ENCODE results near the gene AJAP1.

The AJAP1 gene

DNA sequence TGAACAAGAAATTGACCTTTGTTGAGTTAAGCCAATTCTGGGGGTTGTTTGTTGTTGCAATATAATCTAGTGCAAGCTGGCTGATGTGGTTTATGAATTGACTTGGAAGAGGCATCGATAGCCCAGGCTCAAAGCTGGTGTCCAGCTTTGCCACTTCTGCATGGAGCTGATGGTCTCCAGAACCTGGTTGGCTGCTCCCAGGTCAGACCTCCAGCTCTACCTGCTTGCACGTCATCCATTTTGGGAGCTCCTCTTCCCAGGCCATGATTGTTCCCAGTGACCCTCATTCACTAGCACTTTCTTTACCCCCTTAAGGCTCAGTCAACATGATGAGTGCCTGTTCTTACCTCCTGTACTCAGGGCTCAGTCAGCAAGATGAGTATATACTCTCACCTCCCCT lies 5.8 kb upstream of the AJAP1 start:
- peaks cover 9% of the 10 kb centered on the region for H3K27me3 ChIP-seq (ENCODE audit: insufficient read depth, poor library complexity, severe bottlenecking)
- H3K27ac ChIP-seq (replicated peaks) = no peak overlapping the region
- TF ChIP-seq, protein P1, sequence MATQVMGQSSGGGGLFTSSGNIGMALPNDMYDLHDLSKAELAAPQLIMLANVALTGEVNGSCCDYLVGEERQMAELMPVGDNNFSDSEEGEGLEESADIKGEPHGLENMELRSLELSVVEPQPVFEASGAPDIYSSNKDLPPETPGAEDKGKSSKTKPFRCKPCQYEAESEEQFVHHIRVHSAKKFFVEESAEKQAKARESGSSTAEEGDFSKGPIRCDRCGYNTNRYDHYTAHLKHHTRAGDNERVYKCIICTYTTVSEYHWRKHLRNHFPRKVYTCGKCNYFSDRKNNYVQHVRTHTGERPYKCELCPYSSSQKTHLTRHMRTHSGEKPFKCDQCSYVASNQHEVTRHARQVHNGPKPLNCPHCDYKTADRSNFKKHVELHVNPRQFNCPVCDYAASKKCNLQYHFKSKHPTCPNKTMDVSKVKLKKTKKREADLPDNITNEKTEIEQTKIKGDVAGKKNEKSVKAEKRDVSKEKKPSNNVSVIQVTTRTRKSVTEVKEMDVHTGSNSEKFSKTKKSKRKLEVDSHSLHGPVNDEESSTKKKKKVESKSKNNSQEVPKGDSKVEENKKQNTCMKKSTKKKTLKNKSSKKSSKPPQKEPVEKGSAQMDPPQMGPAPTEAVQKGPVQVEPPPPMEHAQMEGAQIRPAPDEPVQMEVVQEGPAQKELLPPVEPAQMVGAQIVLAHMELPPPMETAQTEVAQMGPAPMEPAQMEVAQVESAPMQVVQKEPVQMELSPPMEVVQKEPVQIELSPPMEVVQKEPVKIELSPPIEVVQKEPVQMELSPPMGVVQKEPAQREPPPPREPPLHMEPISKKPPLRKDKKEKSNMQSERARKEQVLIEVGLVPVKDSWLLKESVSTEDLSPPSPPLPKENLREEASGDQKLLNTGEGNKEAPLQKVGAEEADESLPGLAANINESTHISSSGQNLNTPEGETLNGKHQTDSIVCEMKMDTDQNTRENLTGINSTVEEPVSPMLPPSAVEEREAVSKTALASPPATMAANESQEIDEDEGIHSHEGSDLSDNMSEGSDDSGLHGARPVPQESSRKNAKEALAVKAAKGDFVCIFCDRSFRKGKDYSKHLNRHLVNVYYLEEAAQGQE (IDR thresholded peaks at IDR 0.05; ENCODE audit: insufficient replicate concordance, low read depth) = no peak
- TF ChIP-seq SPI1 (IDR thresholded peaks at IDR 0.05; ENCODE audit: borderline replicate concordance, low read depth) (no peak), POLR2AphosphoS5 (IDR thresholded peaks at IDR 0.05; ENCODE audit: low read depth) (no peak), CTCF (IDR thresholded peaks at IDR 0.05; ENCODE audit: insufficient read depth, low read length) (no peak), GABPA (IDR thresholded peaks at IDR 0.05; ENCODE audit: low read depth) (no peak)
- DNase-seq (ENCODE audit: low read depth in 1 of 2, low spot score in 1 of 2) = no peak
- H3K4me3 ChIP-seq (replicated peaks; ENCODE audit: insufficient read depth, low read length) = no peak overlapping the region

- no peak for DNase-seq (ENCODE audit: low read depth in 1 of 2, low spot score in 1 of 2)
- Histone ChIP-seq H3K4me3 (replicated peaks; ENCODE audit: insufficient read depth, low read length) (no peak overlapping the region), H3K27ac (replicated peaks) (no peak overlapping the region), H3K27me3 (ENCODE audit: insufficient read depth, poor library complexity, severe bottlenecking) (peaks cover 16% of the 10 kb centered on the region)
- TF ChIP-seq GABPA (IDR thresholded peaks at IDR 0.05; ENCODE audit: low read depth) = no peak
- TF ChIP-seq POLR2AphosphoS5 (IDR thresholded peaks at IDR 0.05; ENCODE audit: low read depth) = no peak
- TF ChIP-seq CTCF (IDR thresholded peaks at IDR 0.05; ENCODE audit: insufficient read depth, low read length) = no peak
- no peak for TF ChIP-seq SPI1 (IDR thresholded peaks at IDR 0.05; ENCODE audit: borderline replicate concordance, low read depth)
- TF ChIP-seq, protein P1 (IDR thresholded peaks at IDR 0.05; ENCODE audit: insufficient replicate concordance, low read depth) = no peak
Measured at GRCh38 chr1:4650481-4650880, 3.9 kb upstream of the AJAP1 start.

DNA sequence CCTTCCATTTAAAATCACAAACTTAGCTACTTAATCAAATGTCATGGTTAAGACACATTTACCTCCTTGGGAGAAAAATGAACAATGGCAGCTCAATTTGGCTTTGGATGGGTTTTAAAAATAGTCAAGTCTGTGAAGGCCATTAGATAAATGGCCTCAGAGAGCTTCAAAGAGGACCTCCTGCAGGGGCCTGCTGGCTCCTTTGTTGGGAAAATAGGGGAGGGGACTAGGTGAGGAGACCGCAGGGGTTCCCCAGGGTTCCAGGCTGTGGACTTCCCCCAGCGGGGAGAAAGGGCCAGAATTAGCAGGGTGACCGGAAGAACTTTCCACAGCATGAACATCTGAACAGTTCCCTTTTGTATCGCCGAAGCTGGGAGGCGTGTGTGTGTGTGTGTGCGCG lies 3.4 kb upstream of the AJAP1 start:
- Histone ChIP-seq H3K27ac (replicated peaks) (no peak overlapping the region), H3K4me3 (replicated peaks; ENCODE audit: insufficient read depth, low read length) (no peak overlapping the region), H3K27me3 (ENCODE audit: insufficient read depth, poor library complexity, severe bottlenecking) (peaks cover 19% of the 10 kb centered on the region)
- no peak for DNase-seq (ENCODE audit: low read depth in 1 of 2, low spot score in 1 of 2)
- no peak for TF ChIP-seq POLR2AphosphoS5 (IDR thresholded peaks at IDR 0.05; ENCODE audit: low read depth)
- no peak for TF ChIP-seq GABPA (IDR thresholded peaks at IDR 0.05; ENCODE audit: low read depth)

GRCh38 chr1:4652631-4653327 lies 1.6 kb upstream of the AJAP1 start:
- DNase-seq (ENCODE audit: low read depth in 1 of 2, low spot score in 1 of 2) = peak in 1 of 2 experiments; percentile 39
- H3K27ac ChIP-seq (replicated peaks) = no peak overlapping the region
- no peak overlapping the region for H3K4me3 ChIP-seq (replicated peaks; ENCODE audit: insufficient read depth, low read length)
- no peak for TF ChIP-seq GABPA (IDR thresholded peaks at IDR 0.05; ENCODE audit: low read depth)
- peak; percentile 69 for TF ChIP-seq CTCF (IDR thresholded peaks at IDR 0.05; ENCODE audit: insufficient read depth, low read length)
- H3K27me3 ChIP-seq (ENCODE audit: insufficient read depth, poor library complexity, severe bottlenecking) = peaks cover 34% of the 10 kb centered on the region
